ENCODE measurements around the gene HIPK4.
"Not testable (repeated sequence)": the region's sequence is repeated elsewhere in the genome, so short reads cannot be mapped to it uniquely, and the experiment has no call there.

Gene HIPK4

GRCh38 chr19:40392894-40393517 lies 3.0 kb upstream of the HIPK4 start:
- no peak for DNase-seq

- DNase-seq, result no peak
Observed at GRCh38 chr19:40392123-40392522, 2.1 kb upstream of the HIPK4 start.

- DNase-seq, result no peak
Observed at GRCh38 chr19:40389404-40390083, 437 bp downstream of the HIPK4 start.

GRCh38 chr19:40388481-40388880 lies 1.5 kb downstream of the HIPK4 start:
- no peak for DNase-seq

- DNase-seq, result no peak
Observed at GRCh38 chr19:40387155-40387554, 2.8 kb downstream of the HIPK4 start.

- DNase-seq, result no peak
Observed at GRCh38 chr19:40383668-40384248, 6.2 kb downstream of the HIPK4 start.

- no peak for DNase-seq
Observed at GRCh38 chr19:40381321-40381720, 8.7 kb downstream of the HIPK4 start.

GRCh38 chr19:40380199-40381037 lies 9.6 kb downstream of the HIPK4 start:
- no peak for DNase-seq

GRCh38 chr19:40379446-40380198 lies 10.4 kb downstream of the HIPK4 start:
- no peak for DNase-seq

- DNase-seq, result no peak
Observed at GRCh38 chr19:40378509-40378908, 11.5 kb downstream of the HIPK4 start.

GRCh38 chr19:40377876-40378385 lies 12.1 kb downstream of the HIPK4 start:
- DNase-seq, result no peak

- no peak for DNase-seq
Observed at GRCh38 chr19:40376286-40376862, 13.6 kb downstream of the HIPK4 start.

GRCh38 chr19:40374084-40374483 lies 15.9 kb downstream of the HIPK4 start:
- DNase-seq, result no peak

- DNase-seq, result no peak
Observed at GRCh38 chr19:40371802-40372122, 18.2 kb downstream of the HIPK4 start.

GRCh38 chr19:40370997-40371801 lies 18.8 kb downstream of the HIPK4 start:
- DNase-seq, result no peak

- not testable (repeated sequence) for DNase-seq
Observed at GRCh38 chr19:40370253-40370652, 19.7 kb downstream of the HIPK4 start.

GRCh38 chr19:40369797-40370196 lies 20.2 kb downstream of the HIPK4 start:
- no peak for DNase-seq

- peak; percentile 38 for DNase-seq
Observed at GRCh38 chr19:40367577-40368434, 22.2 kb downstream of the HIPK4 start.

- peak; percentile 91 for DNase-seq
Observed at GRCh38 chr19:40366697-40367561, 23.1 kb downstream of the HIPK4 start.
